Transverse colon (tissue), 4 donors: ENCODE data around the gene EML1. TPM values are rescaled to one million over a fixed set of nuclear protein-coding genes. Genes with fewer than 3 reads are reported as not detected.
A peak's percentile ranks its signal among the peaks of the same experiment; 100 is the strongest.

Experiments used
- DNase-seq: peaks from one replicate; pipeline ENCODE4 v3.0.0-alpha.2; 2019
- H3K27ac ChIP-seq, 4 donors: fragments of 200-600 bp; sonication (generic); 2 replicates each; pipeline ENCODE4 v1.5.1; 2016 to 2018; ENCODE audit warnings: inconsistent platforms in 4 of 4
- H3K27me3 ChIP-seq: fragments of 200-600 bp; sonication (generic); 2 replicates; pipeline ENCODE4 v1.5.1; 2017; ENCODE audit warnings: inconsistent platforms
- H3K36me3 ChIP-seq, 4 donors: fragments of 200-600 bp; sonication (generic); 2 replicates each; pipeline ENCODE4 v1.5.1; 2017 to 2019; ENCODE audit warnings: inconsistent platforms in 4 of 4
- H3K4me1 ChIP-seq, 4 donors: fragments of 200-600 bp; sonication (generic); 2 replicates each; pipeline ENCODE4 v1.5.1; 2017 to 2020; ENCODE audit warnings: inconsistent platforms in 4 of 4
- H3K4me3 ChIP-seq, 4 donors: fragments of 200-600 bp; sonication (generic); 1 replicate in 1 of 4; 2 replicates in 3 of 4; pipeline versions ENCODE4 v1.5.1 to v1.6.1; 2017 to 2019; ENCODE audit warnings: inconsistent platforms in 4 of 4
- H3K9me3 ChIP-seq, 2 donors: fragments of 200-600 bp; sonication (generic); 2 replicates each; pipeline ENCODE4 v1.5.1; 2017 to 2019; ENCODE audit warnings: inconsistent platforms in 2 of 2
- CTCF ChIP-seq, 5 experiments: fragments of 200-600 bp in 3 of 5; fragments of 450-650 bp in 2 of 5; sonication (generic) in 3 of 5; IDR thresholded peaks; 1 replicate in 2 of 5; 2 replicates in 3 of 5; pipeline ENCODE4 v1.5.1; 2016 to 2017; ENCODE audit warnings: antibody characterized with exemption in 5 of 5, inconsistent platforms in 3 of 5, mild to moderate bottlenecking in 2 of 5, moderate library complexity in 1 of 5
- EP300 ChIP-seq: sonication (generic); formaldehyde crosslinking; IDR thresholded peaks from one replicate; pipeline ENCODE4 v1.6.1; 2017; ENCODE audit warnings: antibody characterized with exemption, low read depth
- POLR2A ChIP-seq: fragments of 450-650 bp; IDR thresholded peaks from one replicate; pipeline ENCODE4 v1.6.1; 2016; ENCODE audit warnings: antibody characterized with exemption, mild to moderate bottlenecking, moderate library complexity
- POLR2AphosphoS5 ChIP-seq, 3 donors: sonication (generic); formaldehyde crosslinking; IDR thresholded peaks; one replicate each; pipeline ENCODE4 v1.6.1; 2016; ENCODE audit warnings: antibody characterized with exemption in 3 of 3
- WGBS, 2 donors: methylation state at CpG; one replicate each; pipeline ENCODE4 v1.1.5; 2018; ENCODE audit warnings: low coverage in 1 of 2; 5-methylcytosine and 5-hydroxymethylcytosine counted together
- in situ Hi-C, 4 donors: fragments of 200-750 bp; cut with MboI; loops; one replicate each; pipeline versions ENCODE4 v1.15.0 to v1.15.1; 2017; ENCODE audit warnings: low sequenced_read_pairs in 3 of 4, low pct_ligation_motif_present in 1 of 4, low pct_unique_long_range_greater_than_20kb in 1 of 4
- intact Hi-C: fragments of 100-400 bp; cut with DNase I; formaldehyde crosslinking; loops from one replicate; pipeline ENCODE4 v1.15.1; 2023; ENCODE audit warnings: low total_unique reads
- total RNA-seq, 4 donors: library from RNA; depleted of rRNA; stranded (reverse); fragments of >200 nt; gene quantifications; one replicate each; pipeline ENCODE4 v1.1.0, GENCODE V29; 2016

Gene EML1
- total RNA-seq, 4 donors from 2014 or later = 16.8 to 59.5 (median 21.9) TPM

GRCh38 chr14:99819514-99819913 is 26.3 kb downstream of the EML1 start:
- WGBS, 2 donors = 62 to 67% methylated on average over 15 of the region's 15 CpGs
- intact Hi-C loops = loop anchor here (10.0 kb wide), 1 partner anchor 55 kb away; no protein-coding TSS in a partner anchor
- H3K36me3 ChIP-seq = no peaks in the 10 kb centered on the region
- peaks cover 0 to 6% (median 0%) of the 10 kb centered on the region in 4 donors for H3K4me1 ChIP-seq
- no peak overlapping the region for H3K4me3 ChIP-seq
- in situ Hi-C loops = no loop called here
- TF ChIP-seq POLR2AphosphoS5 (IDR thresholded peaks at IDR 0.05) (no peak), CTCF (IDR thresholded peaks at IDR 0.05) (no peak), EP300 (no peak), POLR2A (no peak)
- H3K27me3 ChIP-seq = no peaks in the 10 kb centered on the region
- H3K27ac ChIP-seq = peak overlapping the region in 2 of 4 donors; percentile 41 to 54
- DNase-seq = no peak
- no peaks in the 10 kb centered on the region for H3K9me3 ChIP-seq

DNA sequence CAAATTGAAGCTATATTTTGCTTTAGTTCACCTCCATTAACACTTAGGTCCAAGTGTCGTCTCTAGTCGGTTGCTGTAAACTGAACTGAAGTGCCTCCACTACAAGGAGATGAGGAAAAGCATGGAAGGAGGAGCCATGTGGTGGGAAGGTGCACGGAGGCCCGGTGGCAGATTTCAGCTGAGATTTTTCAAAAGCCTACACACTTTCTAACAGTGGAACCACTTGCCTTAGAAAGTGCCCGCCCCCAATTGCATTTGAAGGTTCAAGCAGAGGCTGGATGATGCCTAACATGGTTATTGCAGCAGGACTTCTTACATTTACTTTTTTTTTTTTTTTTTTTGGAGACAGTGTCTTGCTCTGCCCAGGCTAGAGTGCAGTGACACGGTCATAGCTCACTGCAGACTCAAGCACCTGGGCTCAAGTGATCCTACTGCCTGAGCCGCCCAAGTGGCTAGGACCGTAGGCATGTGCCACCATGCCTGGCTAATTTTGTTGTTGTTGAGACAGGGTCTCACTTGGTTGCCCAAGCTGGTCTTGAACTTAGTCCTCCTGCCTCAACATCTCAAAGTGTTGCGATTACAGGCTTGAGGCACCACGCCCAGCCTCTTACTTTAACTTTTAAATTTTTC is 27.6 kb downstream of the EML1 start:
- H3K4me1 ChIP-seq = peaks cover 0 to 6% (median 0%) of the 10 kb centered on the region in 4 donors
- 83 to 91% methylated on average over 4 to 10 of the region's 10 CpGs for WGBS, 2 donors
- in situ Hi-C loops = no loop called here

DNA sequence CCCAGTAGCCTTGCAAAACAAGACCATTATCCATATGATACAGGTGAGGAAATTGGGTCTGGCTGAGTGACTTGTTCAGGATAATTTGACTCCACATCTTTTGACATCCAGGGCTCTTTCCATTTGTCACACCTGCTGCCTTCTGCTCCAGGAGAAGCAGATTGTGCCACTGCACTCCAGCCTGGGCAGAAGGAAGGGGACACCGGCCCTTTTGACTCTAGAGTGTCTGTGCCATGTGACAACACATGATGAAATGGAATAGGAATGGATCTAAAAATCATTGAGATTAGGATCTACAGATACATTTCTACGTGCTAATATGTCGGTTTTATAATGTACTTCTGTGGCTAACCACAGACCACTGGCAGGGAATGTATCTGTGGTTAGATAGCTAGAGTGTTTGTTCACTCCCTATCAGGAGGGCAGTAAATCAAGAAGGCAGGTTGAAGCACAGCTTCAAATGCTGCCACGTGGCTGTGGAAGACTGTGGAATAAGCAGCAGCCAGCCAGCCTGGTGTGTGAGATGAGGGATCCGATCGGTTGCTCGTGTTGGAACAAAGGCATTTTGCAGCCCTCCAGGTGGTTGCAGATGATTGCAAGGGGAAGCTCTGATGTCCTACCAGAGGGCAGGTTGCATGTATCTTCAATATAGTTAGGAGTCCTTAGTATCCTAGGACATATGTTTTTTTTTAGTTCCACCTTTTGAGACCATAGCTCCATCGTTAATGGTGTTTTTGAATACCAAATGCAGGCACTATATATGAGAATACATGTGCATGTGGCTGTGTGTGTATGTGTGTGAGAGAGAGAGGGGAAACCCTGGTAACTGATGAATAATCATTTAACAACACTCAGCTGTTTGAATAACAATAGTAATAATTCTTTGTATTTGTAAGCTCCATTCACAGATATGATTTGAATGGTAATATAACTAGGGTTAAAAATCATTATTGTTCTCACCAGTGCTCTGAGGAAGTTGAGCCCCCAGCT is 28.6 kb downstream of the EML1 start:
- TF ChIP-seq EP300 (no peak), POLR2A (no peak), POLR2AphosphoS5 (IDR thresholded peaks at IDR 0.05) (no peak), CTCF (IDR thresholded peaks at IDR 0.05) (no peak)
- Histone ChIP-seq H3K27ac (no peak overlapping the region), H3K4me3 (no peak overlapping the region), H3K36me3 (no peaks in the 10 kb centered on the region), H3K9me3 (no peaks in the 10 kb centered on the region), H3K4me1 (peaks cover 0 to 6% (median 0%) of the 10 kb centered on the region in 4 donors), H3K27me3 (no peaks in the 10 kb centered on the region)
- intact Hi-C loops (no loop called here), in situ Hi-C loops (no loop called here)
- no peak for DNase-seq
- WGBS, 2 donors = 35 to 45% methylated on average over 2 to 8 of the region's 8 CpGs

More for the DNA sequence above, 27.6 kb downstream of the EML1 start:
- Histone ChIP-seq H3K27ac (no peak overlapping the region), H3K27me3 (no peaks in the 10 kb centered on the region), H3K36me3 (no peaks in the 10 kb centered on the region), H3K4me3 (no peak overlapping the region), H3K9me3 (no peaks in the 10 kb centered on the region)
- TF ChIP-seq POLR2A (no peak), CTCF (IDR thresholded peaks at IDR 0.05) (no peak), POLR2AphosphoS5 (IDR thresholded peaks at IDR 0.05) (no peak), EP300 (no peak)
- no peak for DNase-seq
- intact Hi-C loops = no loop called here

DNA sequence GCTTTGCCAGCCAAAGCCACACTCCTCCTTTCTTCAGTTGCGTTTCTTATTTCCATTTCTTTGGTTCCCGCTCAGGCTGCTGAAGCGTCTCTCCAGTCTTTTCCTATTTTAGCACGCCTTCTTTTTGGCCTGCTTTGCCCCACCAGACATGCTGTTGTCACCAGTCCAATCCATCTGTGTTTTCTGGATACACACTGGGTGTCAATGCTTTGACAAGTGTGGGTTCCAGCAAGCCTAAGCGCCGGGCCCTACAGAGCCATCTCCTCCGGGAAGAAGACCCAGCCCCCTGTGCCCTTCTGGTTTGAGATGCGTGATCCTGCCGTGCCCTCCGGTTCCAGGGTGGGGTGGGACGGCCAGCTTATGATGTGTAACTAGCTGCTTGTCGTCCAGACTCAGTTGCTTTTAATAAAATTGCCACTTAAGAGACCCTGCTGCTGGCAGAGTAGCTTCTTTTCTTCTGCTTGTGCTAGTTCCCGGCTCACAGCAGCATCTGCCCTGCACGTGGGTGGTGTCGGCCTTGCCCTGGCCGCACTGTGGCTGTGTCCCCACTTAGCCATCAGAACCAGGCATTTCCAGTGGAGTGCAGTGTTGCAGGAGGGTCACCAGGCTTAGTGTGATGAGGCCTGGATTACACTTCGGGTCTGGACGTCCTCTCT is 29.7 kb downstream of the EML1 start:
- intact Hi-C loops (no loop called here), in situ Hi-C loops (no loop called here)
- H3K27ac ChIP-seq = no peak overlapping the region
- no peaks in the 10 kb centered on the region for H3K36me3 ChIP-seq
- H3K9me3 ChIP-seq = no peaks in the 10 kb centered on the region
- H3K4me3 ChIP-seq = no peak overlapping the region
- TF ChIP-seq CTCF (IDR thresholded peaks at IDR 0.05) = no peak
- TF ChIP-seq EP300 = no peak
- no peak for TF ChIP-seq POLR2AphosphoS5 (IDR thresholded peaks at IDR 0.05)
- TF ChIP-seq POLR2A = no peak
- WGBS, 2 donors = 73 to 81% methylated on average over 4 to 18 of the region's 18 CpGs
- no peaks in the 10 kb centered on the region for H3K27me3 ChIP-seq
- H3K4me1 ChIP-seq = peaks cover 0 to 6% (median 0%) of the 10 kb centered on the region in 4 donors
- DNase-seq = no peak
